Activated CD8-positive, alpha-beta T cell treated with anti-CD3 and anti-CD28 coated beads, Interleukin-2, amount 10 ng/mL, durations not matched to agents 7 days and 5 days (primary cell): ENCODE results near the gene NOC3L. TPM values are rescaled to one million over a fixed set of nuclear protein-coding genes. Genes with fewer than 3 reads are reported as not detected.
"Not testable (repeated sequence)": the region's sequence is repeated elsewhere in the genome, so short reads cannot be mapped to it uniquely, and the experiment has no call there.

Experiments used
- ATAC-seq: fragments of 150-1000 bp; cut with Tn5 transposase; one replicate; pipeline ENCODE4 v1.10.0; 2021; ENCODE audit warnings: moderate library complexity
- CTCF ChIA-PET: fragments of 350-600 bp; sonication (Branson Sonifier 250); formaldehyde crosslinking; loops from one replicate; lab custom pipeline; 2021; ENCODE audit warnings: antibody characterized with exemption; lab: Charles Lee
- POLR2A ChIA-PET: fragments of 350-600 bp; sonication (Branson Sonifier 250); formaldehyde crosslinking; loops from one replicate; lab custom pipeline; 2021; ENCODE audit warnings: antibody characterized with exemption; lab: Charles Lee
- DNase-seq: peaks from one replicate; pipeline ENCODE4 v3.0.0-alpha.2; 2020
- H3K27ac Mint-ChIP-seq: one replicate; pipeline ENCODE4 v1.8.0; 2021; ENCODE audit warnings: mild to moderate bottlenecking, mixed read lengths
- H3K27me3 Mint-ChIP-seq: one replicate; pipeline ENCODE4 v1.8.0; 2021; ENCODE audit warnings: low read depth, mixed read lengths
- H3K36me3 Mint-ChIP-seq: one replicate; pipeline ENCODE4 v1.8.0; 2021; ENCODE audit warnings: low read depth, mixed read lengths
- H3K4me1 Mint-ChIP-seq: one replicate; pipeline ENCODE4 v1.8.0; 2021; ENCODE audit warnings: low read depth, mixed read lengths
- H3K4me3 Mint-ChIP-seq: one replicate; pipeline ENCODE4 v1.8.0; 2021; ENCODE audit warnings: mild to moderate bottlenecking, mixed read lengths
- H3K9me3 Mint-ChIP-seq: one replicate; pipeline ENCODE4 v1.8.0; 2022; ENCODE audit warnings: mixed read lengths; ENCODE audit not compliant: insufficient read depth
- total RNA-seq, 2 experiments: library from RNA; stranded (reverse); gene quantifications; one replicate each; pipeline ENCODE4 v1.2.3, GENCODE V29; 2021

NOC3L gene
- total RNA-seq, 2 experiments from 2014 or later: 21.6 to 22.2 TPM

DNA sequence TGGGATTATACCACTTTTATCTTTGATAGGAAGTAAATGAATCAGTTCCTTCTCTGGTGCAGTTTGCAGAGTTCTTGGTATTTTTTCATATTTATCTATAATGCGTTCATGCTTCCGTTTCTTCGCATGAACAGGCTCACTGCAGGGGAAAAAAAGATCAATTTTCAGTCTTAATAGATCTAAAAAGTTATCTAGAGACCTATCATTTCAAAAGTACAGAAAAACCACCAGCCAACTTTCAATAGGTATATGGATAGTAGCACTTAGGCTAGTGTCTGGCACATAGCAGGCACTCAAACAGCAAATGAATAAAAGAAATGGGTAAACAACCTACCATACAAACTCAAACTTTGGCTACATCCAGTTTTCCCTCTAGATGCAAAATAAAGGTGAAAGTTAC lies 5.5 kb downstream of the NOC3L start:
- no peaks in the 10 kb centered on the region for H3K27me3 Mint-ChIP-seq
- ChIA-PET CTCF (interaction anchor here (2.2 kb wide), 1 partner anchor 37 kb away, joined by 8 read pairs; no protein-coding TSS in a partner anchor), POLR2A (no interaction called here)
- no peak for DNase-seq
- no peak for ATAC-seq
- peaks cover 49% of the 10 kb centered on the region for H3K36me3 Mint-ChIP-seq
- no peak overlapping the region for H3K27ac Mint-ChIP-seq
- H3K9me3 Mint-ChIP-seq: no peaks in the 10 kb centered on the region
- H3K4me1 Mint-ChIP-seq: peaks cover 25% of the 10 kb centered on the region
- H3K4me3 Mint-ChIP-seq: no peak overlapping the region

DNA sequence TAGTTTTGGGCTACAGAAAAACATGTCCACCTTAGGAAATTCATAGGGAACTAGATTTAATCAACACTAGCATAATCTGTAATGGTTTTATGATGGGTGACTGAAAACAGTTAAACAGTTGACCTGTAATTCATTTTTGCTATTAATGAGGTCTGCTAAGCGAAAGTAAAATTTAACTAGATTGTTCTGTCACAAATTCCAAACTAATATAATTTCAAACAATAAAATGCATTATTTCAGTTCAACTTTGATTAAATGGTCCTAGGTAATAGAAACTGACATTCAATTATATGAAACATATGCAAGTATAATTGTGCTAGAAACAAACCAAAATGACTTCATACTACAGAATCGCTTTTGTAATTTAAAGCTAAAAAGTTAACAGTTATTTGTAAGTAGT lies 6.9 kb downstream of the NOC3L start:
- ATAC-seq (no peak), DNase-seq (no peak)
- ChIA-PET CTCF (interaction anchor here (0.9 to 2.2 kb wide), 2 partner anchors 17 to 35 kb away, joined by 3 to 8 read pairs; no protein-coding TSS in a partner anchor), POLR2A (no interaction called here)
- Mint-ChIP-seq H3K4me1 (peaks cover 15% of the 10 kb centered on the region), H3K4me3 (no peak overlapping the region), H3K27ac (no peak overlapping the region), H3K27me3 (no peaks in the 10 kb centered on the region), H3K9me3 (no peaks in the 10 kb centered on the region), H3K36me3 (peaks cover 49% of the 10 kb centered on the region)

DNA sequence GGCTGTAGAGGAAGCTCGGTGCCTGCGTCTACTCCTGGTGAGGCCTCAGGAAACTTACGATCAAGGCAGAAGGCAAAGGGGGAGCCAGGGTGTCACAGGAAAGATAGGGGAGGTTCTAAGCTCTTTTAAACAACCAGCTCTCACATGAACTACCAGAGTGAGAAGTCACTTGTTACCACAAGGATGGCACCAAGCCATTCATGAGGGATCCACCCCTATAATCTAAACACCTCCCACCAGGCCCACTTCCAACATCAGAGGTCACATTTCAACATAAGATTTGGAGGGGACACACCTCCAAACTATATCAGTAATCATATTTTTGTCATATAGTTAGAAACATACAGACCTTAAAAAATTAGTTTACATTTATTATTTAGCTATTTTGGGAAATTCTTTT lies 9.4 kb downstream of the NOC3L start:
- POLR2A ChIA-PET: interaction anchor here (1.2 kb wide), 1 partner anchor 9 kb away, joined by 4 read pairs; no protein-coding TSS in a partner anchor
- CTCF ChIA-PET: interaction anchor here (0.6 to 1.7 kb wide), 2 partner anchors 33 to 220 kb away, joined by 4 to 6 read pairs; no protein-coding TSS in a partner anchor
- no peak overlapping the region for H3K4me3 Mint-ChIP-seq
- DNase-seq: no peak
- no peak overlapping the region for H3K27ac Mint-ChIP-seq
- H3K36me3 Mint-ChIP-seq: peaks cover 44% of the 10 kb centered on the region
- H3K27me3 Mint-ChIP-seq: no peaks in the 10 kb centered on the region
- ATAC-seq: no peak
- peaks cover 4% of the 10 kb centered on the region for H3K4me1 Mint-ChIP-seq
- no peaks in the 10 kb centered on the region for H3K9me3 Mint-ChIP-seq

DNA sequence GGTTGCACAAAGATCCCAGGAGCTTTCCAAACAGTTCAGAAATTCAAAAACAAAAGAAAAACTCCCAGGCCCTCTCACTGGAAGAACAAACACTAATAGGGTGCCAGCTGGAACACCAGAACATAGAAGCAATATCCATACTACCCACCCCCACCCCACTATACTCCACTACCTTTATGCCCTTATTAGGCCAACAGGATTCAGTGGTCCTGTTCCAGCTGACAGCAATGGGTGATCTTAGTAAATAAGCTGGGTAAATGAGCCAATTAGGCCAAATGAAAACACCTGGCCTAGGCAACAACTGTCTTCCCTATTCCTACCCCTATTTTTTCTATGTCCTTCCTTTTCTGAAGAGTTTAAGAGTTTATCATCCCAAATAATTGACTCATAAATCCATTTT lies 11.7 kb downstream of the NOC3L start:
- ATAC-seq: no peak
- no peaks in the 10 kb centered on the region for H3K9me3 Mint-ChIP-seq
- POLR2A ChIA-PET: no interaction called here
- peaks cover 2% of the 10 kb centered on the region for H3K4me1 Mint-ChIP-seq
- H3K36me3 Mint-ChIP-seq: peaks cover 37% of the 10 kb centered on the region
- DNase-seq: no peak
- H3K4me3 Mint-ChIP-seq: no peak overlapping the region
- CTCF ChIA-PET: interaction anchor here (0.7 to 1.1 kb wide), 3 partner anchors 11 to 31 kb away, joined by 3 to 6 read pairs (median 4); partner anchors contain the start of gene NOC3L
- no peak overlapping the region for H3K27ac Mint-ChIP-seq
- H3K27me3 Mint-ChIP-seq: no peaks in the 10 kb centered on the region

DNA sequence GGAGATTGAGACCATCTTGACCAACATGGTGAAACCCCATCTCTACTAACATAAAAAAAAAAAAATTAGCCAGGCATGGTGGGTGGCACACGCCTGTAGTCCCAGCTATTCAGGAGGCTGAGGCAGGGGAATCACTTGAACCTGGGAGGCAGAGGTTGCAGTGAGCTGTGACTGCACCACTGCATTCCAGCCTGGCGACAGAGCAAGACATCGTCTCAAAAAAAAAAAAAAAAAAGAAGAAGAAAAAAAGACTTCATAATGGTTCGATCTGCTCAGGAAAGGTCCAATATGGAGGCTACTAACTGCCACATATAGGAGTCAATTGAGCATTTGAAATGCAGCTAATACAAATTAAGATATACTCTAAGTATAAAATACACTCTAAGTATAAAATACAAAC lies 12.2 kb downstream of the NOC3L start:
- ATAC-seq, H3K4me1 Mint-ChIP-seq, DNase-seq, H3K4me3 Mint-ChIP-seq, H3K9me3 Mint-ChIP-seq, POLR2A ChIA-PET, H3K27ac Mint-ChIP-seq, H3K27me3 Mint-ChIP-seq: not testable (repeated sequence)
- H3K36me3 Mint-ChIP-seq: peaks cover 38% of the 10 kb centered on the region
- CTCF ChIA-PET: interaction anchor here (1.1 kb wide), 1 partner anchor 11 kb away, joined by 4 read pairs; no protein-coding TSS in a partner anchor

DNA sequence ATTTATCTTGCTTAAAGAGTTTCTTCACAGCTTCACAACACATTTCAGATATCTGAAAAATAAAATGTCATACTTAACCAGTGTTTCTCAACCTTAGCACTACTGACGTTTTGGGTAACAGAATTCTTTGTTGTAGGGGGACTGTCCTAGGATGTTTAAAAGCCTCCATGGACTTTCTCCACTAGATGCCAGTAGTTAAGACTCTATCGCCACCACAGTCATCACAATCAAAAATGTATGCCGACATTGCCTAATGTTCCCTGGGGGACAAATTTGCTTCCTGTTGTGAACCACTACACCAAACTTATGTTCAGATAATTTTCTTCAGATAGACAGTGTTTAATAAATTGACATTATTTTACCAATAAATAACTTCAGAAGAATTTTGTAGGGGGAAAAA lies 13.4 kb downstream of the NOC3L start:
- H3K4me1 Mint-ChIP-seq: peaks cover 2% of the 10 kb centered on the region
- ChIA-PET POLR2A (interaction anchor here (1.0 kb wide), 1 partner anchor 13 kb away, joined by 3 read pairs; the partner anchor contains the start of gene NOC3L), CTCF (interaction anchor here (1.5 kb wide), 1 partner anchor 28 kb away, joined by 4 read pairs; no protein-coding TSS in a partner anchor)
- no peak overlapping the region for H3K4me3 Mint-ChIP-seq
- no peak overlapping the region for H3K27ac Mint-ChIP-seq
- no peaks in the 10 kb centered on the region for H3K27me3 Mint-ChIP-seq
- no peak for DNase-seq
- no peaks in the 10 kb centered on the region for H3K9me3 Mint-ChIP-seq
- no peak for ATAC-seq
- peaks cover 35% of the 10 kb centered on the region for H3K36me3 Mint-ChIP-seq

DNA sequence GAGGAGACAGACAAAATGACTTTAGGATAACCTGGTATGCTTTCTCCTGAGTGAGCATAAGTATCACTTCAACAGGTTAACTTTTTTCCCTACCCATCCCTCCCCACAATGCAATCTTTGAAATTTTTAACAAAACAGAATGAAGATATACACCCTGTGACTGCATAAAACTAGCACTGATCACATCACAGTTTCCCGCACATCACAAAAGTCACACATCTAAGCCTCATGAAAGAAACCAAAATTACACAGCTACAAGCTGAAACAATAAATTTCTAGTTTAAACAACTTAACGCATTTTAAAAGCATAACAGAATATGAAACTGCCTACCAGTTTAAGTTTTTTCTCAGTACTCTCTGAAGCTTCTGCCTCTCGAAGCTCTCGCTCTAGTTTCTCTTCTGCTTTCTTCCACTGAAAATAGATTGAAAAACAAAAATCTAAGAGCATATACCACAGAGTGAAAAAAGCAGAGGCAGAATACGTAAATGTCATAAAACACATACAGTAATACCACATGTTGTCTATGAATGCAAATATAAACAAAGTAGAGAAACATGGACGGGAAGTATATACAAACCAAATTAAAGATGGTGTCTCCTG lies 18.1 kb downstream of the NOC3L start:
- Mint-ChIP-seq H3K4me3 (no peak overlapping the region), H3K36me3 (peaks cover 33% of the 10 kb centered on the region), H3K27me3 (no peaks in the 10 kb centered on the region), H3K27ac (no peak overlapping the region), H3K9me3 (no peaks in the 10 kb centered on the region), H3K4me1 (peaks cover 2% of the 10 kb centered on the region)
- ChIA-PET CTCF (interaction anchor here (1.1 kb wide), 1 partner anchor 24 kb away, joined by 4 read pairs; no protein-coding TSS in a partner anchor), POLR2A (no interaction called here)
- DNase-seq: no peak
- ATAC-seq: no peak

DNA sequence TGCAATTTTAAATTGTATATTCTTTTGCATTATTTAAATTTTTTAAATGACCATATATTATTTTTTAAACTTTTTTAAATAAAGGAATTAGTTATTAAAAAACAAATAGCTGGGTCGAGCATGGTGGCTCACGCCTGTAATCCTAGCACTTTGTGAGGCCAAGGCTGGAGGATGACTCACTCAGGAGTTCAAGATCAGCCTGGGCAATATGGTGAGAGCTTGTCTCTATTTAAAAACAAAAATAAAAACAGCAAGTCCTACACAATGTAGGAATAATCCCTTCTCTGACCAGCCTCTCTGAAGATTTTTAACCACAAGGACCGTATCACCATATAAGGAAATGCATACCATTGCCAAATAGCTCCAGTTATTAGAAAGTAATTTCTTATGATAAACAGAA lies 19.6 kb downstream of the NOC3L start:
- H3K27ac Mint-ChIP-seq: no peak overlapping the region
- ATAC-seq: no peak
- no peak overlapping the region for H3K4me3 Mint-ChIP-seq
- no peaks in the 10 kb centered on the region for H3K27me3 Mint-ChIP-seq
- ChIA-PET CTCF (interaction anchor here (0.7 kb wide), 1 partner anchor 23 kb away, joined by 4 read pairs; no protein-coding TSS in a partner anchor), POLR2A (no interaction called here)
- DNase-seq: no peak
- peaks cover 40% of the 10 kb centered on the region for H3K36me3 Mint-ChIP-seq
- H3K9me3 Mint-ChIP-seq: no peaks in the 10 kb centered on the region
- H3K4me1 Mint-ChIP-seq: peaks cover 2% of the 10 kb centered on the region

DNA sequence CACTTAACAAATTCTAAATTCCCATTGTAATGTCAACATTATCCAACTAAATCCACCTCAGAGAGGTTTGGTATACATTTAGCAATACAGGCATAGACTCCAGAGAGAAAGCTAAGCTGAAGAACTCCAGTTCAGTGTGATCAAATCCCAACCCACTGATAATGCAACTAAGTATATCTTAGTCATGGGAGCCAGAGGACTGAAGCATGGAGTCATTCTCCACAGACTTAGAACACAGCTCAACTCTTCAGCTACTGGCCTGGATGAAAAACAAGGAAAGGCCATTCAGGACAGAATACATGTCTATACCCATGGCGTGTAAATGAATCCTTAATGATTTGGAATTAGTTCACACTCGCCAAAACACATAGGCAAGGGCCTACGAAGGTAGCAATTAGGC lies 27.9 kb downstream of the NOC3L start:
- Mint-ChIP-seq H3K9me3 (no peaks in the 10 kb centered on the region), H3K27ac (no peak overlapping the region), H3K4me1 (no peaks in the 10 kb centered on the region), H3K27me3 (no peaks in the 10 kb centered on the region), H3K36me3 (peaks cover 65% of the 10 kb centered on the region), H3K4me3 (no peak overlapping the region)
- ChIA-PET CTCF (interaction anchor here (1.0 to 4.7 kb wide), 2 partner anchors 14 to 109 kb away, joined by 3 to 36 read pairs; no protein-coding TSS in a partner anchor), POLR2A (no interaction called here)
- ATAC-seq (no peak), DNase-seq (no peak)

DNA sequence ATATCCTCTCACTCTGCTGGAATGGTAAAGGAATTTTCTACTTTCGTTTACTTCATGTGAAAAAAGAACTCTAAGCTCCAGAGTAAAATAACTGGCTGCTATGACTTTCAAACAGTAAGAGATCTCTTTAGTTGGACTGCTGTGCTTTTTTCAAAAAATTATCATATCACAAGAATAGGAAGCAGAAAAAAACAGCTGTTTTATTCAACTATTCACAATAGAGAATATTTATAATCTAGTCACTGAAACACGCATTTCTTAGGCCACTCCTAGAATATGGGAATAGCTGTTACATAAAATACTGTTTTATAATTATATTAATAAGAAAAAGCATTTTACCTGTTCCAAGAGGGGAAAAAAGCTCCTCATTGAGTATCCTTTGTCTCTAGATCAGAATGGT lies 29.7 kb downstream of the NOC3L start:
- H3K27ac Mint-ChIP-seq: no peak overlapping the region

DNA sequence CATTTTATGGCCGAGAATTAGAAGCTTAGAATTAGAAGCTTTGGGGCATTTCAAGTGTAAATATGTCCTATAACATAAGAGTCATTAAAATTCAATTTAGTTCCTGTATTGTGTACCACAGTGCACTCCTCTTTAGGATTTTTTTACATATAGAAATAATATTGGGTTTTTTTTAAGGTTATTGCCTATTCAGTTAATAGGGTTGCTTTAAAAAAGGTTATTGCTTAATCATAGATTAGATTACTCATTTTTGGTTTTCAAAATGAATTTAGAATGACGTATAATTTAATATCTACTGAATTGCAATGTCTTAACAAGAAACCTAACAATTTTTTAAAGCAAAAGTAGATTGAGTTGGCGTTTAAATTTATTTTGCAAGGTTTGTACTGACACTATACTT lies 34.1 kb downstream of the NOC3L start:
- Mint-ChIP-seq H3K27me3 (no peaks in the 10 kb centered on the region), H3K4me1 (no peaks in the 10 kb centered on the region), H3K4me3 (no peak overlapping the region), H3K9me3 (no peaks in the 10 kb centered on the region), H3K27ac (no peak overlapping the region), H3K36me3 (peaks cover 38% of the 10 kb centered on the region)
- ChIA-PET CTCF (interaction anchor here (1.1 to 1.3 kb wide), 2 partner anchors 8 to 9 kb away, joined by 4 to 5 read pairs; no protein-coding TSS in a partner anchor), POLR2A (no interaction called here)
- ATAC-seq: no peak
- DNase-seq: no peak

More for the DNA sequence above, 29.7 kb downstream of the NOC3L start:
- H3K27me3 Mint-ChIP-seq: no peaks in the 10 kb centered on the region
- ChIA-PET CTCF (interaction anchor here (4.7 kb wide), 1 partner anchor 12 kb away, joined by 36 read pairs; no protein-coding TSS in a partner anchor), POLR2A (interaction anchor here (0.8 kb wide), 1 partner anchor 20 kb away, joined by 3 read pairs; no protein-coding TSS in a partner anchor)
- ATAC-seq (no peak), DNase-seq (no peak)
- no peak overlapping the region for H3K4me3 Mint-ChIP-seq
- no peaks in the 10 kb centered on the region for H3K9me3 Mint-ChIP-seq
- peaks cover 58% of the 10 kb centered on the region for H3K36me3 Mint-ChIP-seq
- no peaks in the 10 kb centered on the region for H3K4me1 Mint-ChIP-seq

DNA sequence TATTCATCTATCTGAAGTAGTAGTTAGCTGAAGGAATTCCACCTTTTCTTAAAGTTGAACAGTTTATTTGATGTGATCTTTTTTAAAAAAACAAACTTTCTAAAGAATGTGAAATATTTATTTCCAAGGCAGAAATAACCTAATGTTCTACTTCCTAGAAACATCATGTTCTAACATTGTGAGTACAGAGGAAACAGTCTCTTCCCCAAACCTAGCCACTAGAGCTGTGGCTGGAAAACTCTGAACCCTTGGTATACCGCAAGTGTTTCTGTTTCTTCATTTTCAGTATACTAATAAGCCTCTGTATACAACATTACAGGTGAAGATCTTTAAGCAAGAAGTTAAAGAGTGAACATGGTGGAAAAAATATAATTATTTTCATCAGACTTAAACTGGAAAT lies 35.1 kb downstream of the NOC3L start:
- Mint-ChIP-seq H3K27ac (no peak overlapping the region), H3K4me1 (no peaks in the 10 kb centered on the region), H3K4me3 (no peak overlapping the region), H3K27me3 (no peaks in the 10 kb centered on the region), H3K9me3 (no peaks in the 10 kb centered on the region), H3K36me3 (peaks cover 34% of the 10 kb centered on the region)
- ATAC-seq (no peak), DNase-seq (no peak)
- ChIA-PET POLR2A (no interaction called here), CTCF (interaction anchor here (1.0 to 1.4 kb wide), 2 partner anchors 10 to 117 kb away, joined by 3 to 4 read pairs; no protein-coding TSS in a partner anchor)
